Measurements from ENCODE around the gene RERE. TPM values are rescaled to one million over a fixed set of nuclear protein-coding genes. Genes with fewer than 3 reads are reported as not detected.
"Not testable (repeated sequence)": the region's sequence is repeated elsewhere in the genome, so short reads cannot be mapped to it uniquely, and the experiment has no call there.

Gene RERE
- polyA plus RNA-seq, 1 of the 3 experiments (the other 2 are of a cell fraction), result 8.1 TPM

DNA sequence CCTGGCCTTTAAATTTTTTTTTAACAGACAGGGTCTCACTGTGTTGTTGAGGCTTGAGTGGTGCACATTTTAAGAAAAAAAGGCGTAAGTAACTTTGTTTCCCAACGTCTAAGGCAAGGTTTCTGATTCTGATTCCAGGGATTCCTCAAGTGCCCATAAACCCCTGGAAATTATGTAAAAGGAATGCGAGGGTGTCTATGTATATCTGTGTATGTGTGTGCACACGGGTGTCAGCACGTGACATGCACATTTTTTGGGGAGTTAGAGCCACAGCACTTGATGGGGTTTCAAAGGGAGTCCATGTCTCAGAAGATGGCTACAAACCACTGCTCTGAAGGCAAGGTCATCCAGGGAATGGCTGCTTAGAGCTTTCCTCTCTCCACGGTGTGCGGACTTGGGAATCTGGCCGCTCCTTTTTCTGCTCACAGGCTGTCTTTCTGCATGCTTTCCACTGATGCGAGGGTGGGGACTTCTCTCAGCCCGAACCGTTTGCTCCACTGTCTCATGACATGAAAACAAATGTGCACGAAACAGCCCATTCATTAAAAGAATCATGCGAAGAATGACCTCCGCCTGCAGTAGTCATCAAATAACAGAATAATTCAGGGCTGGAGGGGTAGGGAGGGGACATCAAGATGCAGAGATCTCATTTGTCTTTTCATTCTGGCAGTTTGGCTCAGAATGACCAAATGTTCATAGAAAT lies 18.7 kb upstream of the RERE start (continued):
- TF ChIP-seq, protein P1, sequence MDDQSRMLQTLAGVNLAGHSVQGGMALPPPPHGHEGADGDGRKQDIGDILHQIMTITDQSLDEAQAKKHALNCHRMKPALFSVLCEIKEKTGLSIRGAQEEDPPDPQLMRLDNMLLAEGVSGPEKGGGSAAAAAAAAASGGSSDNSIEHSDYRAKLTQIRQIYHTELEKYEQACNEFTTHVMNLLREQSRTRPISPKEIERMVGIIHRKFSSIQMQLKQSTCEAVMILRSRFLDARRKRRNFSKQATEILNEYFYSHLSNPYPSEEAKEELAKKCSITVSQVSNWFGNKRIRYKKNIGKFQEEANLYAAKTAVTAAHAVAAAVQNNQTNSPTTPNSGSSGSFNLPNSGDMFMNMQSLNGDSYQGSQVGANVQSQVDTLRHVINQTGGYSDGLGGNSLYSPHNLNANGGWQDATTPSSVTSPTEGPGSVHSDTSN (IDR thresholded peaks at IDR 0.05), result no peak
- TF ChIP-seq, protein P2, sequence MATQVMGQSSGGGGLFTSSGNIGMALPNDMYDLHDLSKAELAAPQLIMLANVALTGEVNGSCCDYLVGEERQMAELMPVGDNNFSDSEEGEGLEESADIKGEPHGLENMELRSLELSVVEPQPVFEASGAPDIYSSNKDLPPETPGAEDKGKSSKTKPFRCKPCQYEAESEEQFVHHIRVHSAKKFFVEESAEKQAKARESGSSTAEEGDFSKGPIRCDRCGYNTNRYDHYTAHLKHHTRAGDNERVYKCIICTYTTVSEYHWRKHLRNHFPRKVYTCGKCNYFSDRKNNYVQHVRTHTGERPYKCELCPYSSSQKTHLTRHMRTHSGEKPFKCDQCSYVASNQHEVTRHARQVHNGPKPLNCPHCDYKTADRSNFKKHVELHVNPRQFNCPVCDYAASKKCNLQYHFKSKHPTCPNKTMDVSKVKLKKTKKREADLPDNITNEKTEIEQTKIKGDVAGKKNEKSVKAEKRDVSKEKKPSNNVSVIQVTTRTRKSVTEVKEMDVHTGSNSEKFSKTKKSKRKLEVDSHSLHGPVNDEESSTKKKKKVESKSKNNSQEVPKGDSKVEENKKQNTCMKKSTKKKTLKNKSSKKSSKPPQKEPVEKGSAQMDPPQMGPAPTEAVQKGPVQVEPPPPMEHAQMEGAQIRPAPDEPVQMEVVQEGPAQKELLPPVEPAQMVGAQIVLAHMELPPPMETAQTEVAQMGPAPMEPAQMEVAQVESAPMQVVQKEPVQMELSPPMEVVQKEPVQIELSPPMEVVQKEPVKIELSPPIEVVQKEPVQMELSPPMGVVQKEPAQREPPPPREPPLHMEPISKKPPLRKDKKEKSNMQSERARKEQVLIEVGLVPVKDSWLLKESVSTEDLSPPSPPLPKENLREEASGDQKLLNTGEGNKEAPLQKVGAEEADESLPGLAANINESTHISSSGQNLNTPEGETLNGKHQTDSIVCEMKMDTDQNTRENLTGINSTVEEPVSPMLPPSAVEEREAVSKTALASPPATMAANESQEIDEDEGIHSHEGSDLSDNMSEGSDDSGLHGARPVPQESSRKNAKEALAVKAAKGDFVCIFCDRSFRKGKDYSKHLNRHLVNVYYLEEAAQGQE (IDR thresholded peaks at IDR 0.05; ENCODE audit: low read depth, low read length), result no peak

DNA sequence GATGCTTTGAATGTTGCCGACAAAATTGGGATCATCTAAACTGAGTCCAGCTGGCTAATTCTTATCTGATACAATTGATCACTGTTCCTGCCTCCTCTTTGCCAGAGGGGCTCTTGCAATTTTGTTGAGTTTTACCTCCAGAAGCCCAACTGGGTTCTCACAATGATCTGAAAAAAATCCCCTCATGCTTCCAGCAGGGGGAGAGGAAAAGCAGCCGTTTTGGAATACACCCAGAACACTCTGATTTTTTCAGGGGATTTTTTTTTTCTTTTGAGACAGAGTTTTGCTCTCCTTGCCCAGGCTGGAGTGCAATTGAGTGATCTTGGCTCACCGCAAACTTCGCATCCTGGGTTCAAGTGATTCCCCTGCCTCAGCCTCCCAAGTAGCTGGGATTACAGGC lies 13.9 kb upstream of the RERE start:
- Histone ChIP-seq H3K4me2 (no peak overlapping the region), H3K4me1 (ENCODE audit: control insufficient read depth in 1 of 2, insufficient read depth in 2 of 2, low read depth in 1 of 2, low read length in 1 of 2) (no peaks in the 10 kb centered on the region), H3K4me3 (ENCODE audit: low read depth in 2 of 2, low read length in 1 of 2) (no peak overlapping the region), H3K79me2 (ENCODE audit: insufficient read depth) (no peaks in the 10 kb centered on the region), H3F3A (replicated peaks; ENCODE audit: insufficient read depth) (no peaks in the 10 kb centered on the region), H3K27me3 (ENCODE audit: insufficient read depth) (no peaks in the 10 kb centered on the region), H4K20me1 (ENCODE audit: insufficient read depth) (no peaks in the 10 kb centered on the region), H3K27ac (ENCODE audit: low read depth in 2 of 2, low read length in 1 of 2) (no peak overlapping the region), H2AFZ (ENCODE audit: low read depth) (no peak overlapping the region), H3K9me2 (no peaks in the 10 kb centered on the region), H3K9me3 (no peaks in the 10 kb centered on the region), H3K36me3 (replicated peaks in 1 of 2; ENCODE audit: control insufficient read depth in 1 of 2, insufficient read depth in 2 of 2, low read length in 1 of 2) (no peaks in the 10 kb centered on the region), H3K9ac (no peak overlapping the region)
- 75% methylated on average over 4 of the region's 4 CpGs for WGBS (ENCODE audit: low lambda C conversion rate)
- ChIA-PET CTCF (interaction anchor here (0.7 to 2.0 kb wide), 8 partner anchors 10 to 713 kb away, joined by 3 to 13 read pairs (median 3); no protein-coding TSS in a partner anchor), POLR2A (no interaction called here)
- no peak for TF ChIP-seq TCF12 (IDR thresholded peaks at IDR 0.05)
- no peak for TF ChIP-seq FOXM1 (IDR thresholded peaks at IDR 0.05; ENCODE audit: low read depth)
- TF ChIP-seq ELF1 (IDR thresholded peaks at IDR 0.05), result no peak
- TF ChIP-seq, protein P3, sequence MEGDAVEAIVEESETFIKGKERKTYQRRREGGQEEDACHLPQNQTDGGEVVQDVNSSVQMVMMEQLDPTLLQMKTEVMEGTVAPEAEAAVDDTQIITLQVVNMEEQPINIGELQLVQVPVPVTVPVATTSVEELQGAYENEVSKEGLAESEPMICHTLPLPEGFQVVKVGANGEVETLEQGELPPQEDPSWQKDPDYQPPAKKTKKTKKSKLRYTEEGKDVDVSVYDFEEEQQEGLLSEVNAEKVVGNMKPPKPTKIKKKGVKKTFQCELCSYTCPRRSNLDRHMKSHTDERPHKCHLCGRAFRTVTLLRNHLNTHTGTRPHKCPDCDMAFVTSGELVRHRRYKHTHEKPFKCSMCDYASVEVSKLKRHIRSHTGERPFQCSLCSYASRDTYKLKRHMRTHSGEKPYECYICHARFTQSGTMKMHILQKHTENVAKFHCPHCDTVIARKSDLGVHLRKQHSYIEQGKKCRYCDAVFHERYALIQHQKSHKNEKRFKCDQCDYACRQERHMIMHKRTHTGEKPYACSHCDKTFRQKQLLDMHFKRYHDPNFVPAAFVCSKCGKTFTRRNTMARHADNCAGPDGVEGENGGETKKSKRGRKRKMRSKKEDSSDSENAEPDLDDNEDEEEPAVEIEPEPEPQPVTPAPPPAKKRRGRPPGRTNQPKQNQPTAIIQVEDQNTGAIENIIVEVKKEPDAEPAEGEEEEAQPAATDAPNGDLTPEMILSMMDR (IDR thresholded peaks at IDR 0.05), result peak; percentile 46
- TF ChIP-seq, protein P4, sequence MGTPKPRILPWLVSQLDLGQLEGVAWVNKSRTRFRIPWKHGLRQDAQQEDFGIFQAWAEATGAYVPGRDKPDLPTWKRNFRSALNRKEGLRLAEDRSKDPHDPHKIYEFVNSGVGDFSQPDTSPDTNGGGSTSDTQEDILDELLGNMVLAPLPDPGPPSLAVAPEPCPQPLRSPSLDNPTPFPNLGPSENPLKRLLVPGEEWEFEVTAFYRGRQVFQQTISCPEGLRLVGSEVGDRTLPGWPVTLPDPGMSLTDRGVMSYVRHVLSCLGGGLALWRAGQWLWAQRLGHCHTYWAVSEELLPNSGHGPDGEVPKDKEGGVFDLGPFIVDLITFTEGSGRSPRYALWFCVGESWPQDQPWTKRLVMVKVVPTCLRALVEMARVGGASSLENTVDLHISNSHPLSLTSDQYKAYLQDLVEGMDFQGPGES (IDR thresholded peaks at IDR 0.05; ENCODE audit: low read depth, low read length), result no peak
- TF ChIP-seq, protein P5, sequence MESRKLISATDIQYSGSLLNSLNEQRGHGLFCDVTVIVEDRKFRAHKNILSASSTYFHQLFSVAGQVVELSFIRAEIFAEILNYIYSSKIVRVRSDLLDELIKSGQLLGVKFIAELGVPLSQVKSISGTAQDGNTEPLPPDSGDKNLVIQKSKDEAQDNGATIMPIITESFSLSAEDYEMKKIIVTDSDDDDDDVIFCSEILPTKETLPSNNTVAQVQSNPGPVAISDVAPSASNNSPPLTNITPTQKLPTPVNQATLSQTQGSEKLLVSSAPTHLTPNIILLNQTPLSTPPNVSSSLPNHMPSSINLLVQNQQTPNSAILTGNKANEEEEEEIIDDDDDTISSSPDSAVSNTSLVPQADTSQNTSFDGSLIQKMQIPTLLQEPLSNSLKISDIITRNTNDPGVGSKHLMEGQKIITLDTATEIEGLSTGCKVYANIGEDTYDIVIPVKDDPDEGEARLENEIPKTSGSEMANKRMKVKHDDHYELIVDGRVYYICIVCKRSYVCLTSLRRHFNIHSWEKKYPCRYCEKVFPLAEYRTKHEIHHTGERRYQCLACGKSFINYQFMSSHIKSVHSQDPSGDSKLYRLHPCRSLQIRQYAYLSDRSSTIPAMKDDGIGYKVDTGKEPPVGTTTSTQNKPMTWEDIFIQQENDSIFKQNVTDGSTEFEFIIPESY (IDR thresholded peaks at IDR 0.05; ENCODE audit: borderline replicate concordance, low read depth), result no peak
- no peak for TF ChIP-seq NFIC (IDR thresholded peaks at IDR 0.05; ENCODE audit: borderline replicate concordance)
- TF ChIP-seq RAD21 (IDR thresholded peaks at IDR 0.05; ENCODE audit: low read length), result peak; percentile 27; the same call in 1 of the 2 replicates
- TF ChIP-seq GABPA (IDR thresholded peaks at IDR 0.05; ENCODE audit: low read depth), result no peak
- TF ChIP-seq RFX5 (IDR thresholded peaks at IDR 0.05; ENCODE audit: low read length), result no peak
- DNase-seq, result no peak

DNA sequence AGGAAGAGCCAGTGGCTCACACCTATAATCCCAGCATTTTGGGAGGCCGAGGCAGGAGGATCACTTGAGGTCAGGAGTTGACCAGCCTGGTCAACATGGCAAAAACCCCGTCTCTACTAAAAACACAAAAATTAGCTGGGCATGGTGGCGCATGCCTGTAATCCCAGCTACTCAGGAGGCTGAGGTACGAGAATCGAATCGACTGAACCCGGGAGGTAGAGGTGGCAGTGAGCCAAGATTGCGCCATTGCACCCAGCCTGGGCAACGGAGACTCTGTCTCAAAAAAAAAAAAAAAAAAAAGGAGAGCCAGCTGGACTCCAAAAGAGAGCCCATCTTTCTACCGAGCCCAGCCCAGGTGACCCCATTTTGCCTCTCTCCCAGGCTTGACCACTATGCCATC lies 13.3 kb upstream of the RERE start:
- not testable (repeated sequence) for H3K4me1 ChIP-seq (ENCODE audit: control insufficient read depth in 1 of 2, insufficient read depth in 2 of 2, low read depth in 1 of 2, low read length in 1 of 2); H2AFZ ChIP-seq (ENCODE audit: low read depth)

More for the DNA sequence above, 13.3 kb upstream of the RERE start:
- DNase-seq; H3K27me3 ChIP-seq (ENCODE audit: insufficient read depth); H4K20me1 ChIP-seq (ENCODE audit: insufficient read depth); H3F3A ChIP-seq (replicated peaks; ENCODE audit: insufficient read depth); H3K79me2 ChIP-seq (ENCODE audit: insufficient read depth); H3K4me3 ChIP-seq (ENCODE audit: low read depth in 2 of 2, low read length in 1 of 2); POLR2A ChIA-PET; H3K36me3 ChIP-seq (replicated peaks in 1 of 2; ENCODE audit: control insufficient read depth in 1 of 2, insufficient read depth in 2 of 2, low read length in 1 of 2); H3K9me3 ChIP-seq; H3K27ac ChIP-seq (ENCODE audit: low read depth in 2 of 2, low read length in 1 of 2); H3K9me2 ChIP-seq; H3K4me2 ChIP-seq; H3K9ac ChIP-seq: not testable (repeated sequence)
- CTCF ChIA-PET, result interaction anchor here (0.7 to 2.0 kb wide), 6 partner anchors 9 to 713 kb away, joined by 3 to 13 read pairs (median 3); no protein-coding TSS in a partner anchor
- WGBS (ENCODE audit: low lambda C conversion rate), result 83% methylated on average over 9 of the region's 10 CpGs

All from SK-N-SH (cell line).